Natural killer cell (primary cell): ENCODE results near the gene TAGAP. TPM values are rescaled to one million over a fixed set of nuclear protein-coding genes. Genes with fewer than 3 reads are reported as not detected.

Source experiments
- ATAC-seq, 3 donors: fragments of 150-1000 bp in 2 of 3; fragments of 200-7000 bp in 1 of 3; cut with Tn5 transposase; 1 replicate in 1 of 3; 2 replicates in 2 of 3; pipeline ENCODE4 v1.10.0; 2021; ENCODE audit warnings: mild to moderate bottlenecking in 2 of 3, moderate library complexity in 2 of 3
- DNase-seq, 2 donors: peaks; one replicate each; pipeline versions ENCODE4 v3.0.0 to v3.0.0-alpha.2; 2013 to 2021; ENCODE audit warnings: mixed read lengths in 1 of 2
- H3K27ac ChIP-seq: one replicate; pipeline ENCODE4 v1.5.1; 2013; ENCODE audit warnings: mild to moderate bottlenecking, low read length
- H3K27me3 ChIP-seq: one replicate; pipeline ENCODE4 v1.6.1; 2013; ENCODE audit warnings: low read length; ENCODE audit not compliant: control insufficient read depth, insufficient read depth
- H3K36me3 ChIP-seq: one replicate; pipeline ENCODE4 v1.6.1; 2013; ENCODE audit warnings: low read length; ENCODE audit not compliant: control insufficient read depth, insufficient read depth
- H3K4me1 ChIP-seq: one replicate; pipeline ENCODE4 v1.6.1; 2013; ENCODE audit warnings: low read length; ENCODE audit not compliant: control insufficient read depth, insufficient read depth
- H3K4me3 ChIP-seq: one replicate; pipeline ENCODE4 v1.5.1; 2013; ENCODE audit warnings: low read length
- H3K9me3 ChIP-seq: one replicate; pipeline ENCODE4 v1.6.1; 2013; ENCODE audit warnings: low read length; ENCODE audit not compliant: control insufficient read depth, insufficient read depth
- H3K27ac Mint-ChIP-seq, 2 donors: one replicate each; pipeline ENCODE4 v1.8.0; 2022; ENCODE audit warnings: mild to moderate bottlenecking in 2 of 2, mixed read lengths in 2 of 2, moderate library complexity in 1 of 2
- H3K27me3 Mint-ChIP-seq, 2 donors: one replicate each; pipeline ENCODE4 v1.8.0; 2022; ENCODE audit warnings: low read depth in 2 of 2, mixed read lengths in 2 of 2
- H3K36me3 Mint-ChIP-seq: one replicate; pipeline ENCODE4 v1.8.0; 2022; ENCODE audit warnings: mixed read lengths
- H3K4me1 Mint-ChIP-seq, 2 donors: one replicate each; pipeline ENCODE4 v1.8.0; 2022; ENCODE audit warnings: mixed read lengths in 2 of 2
- H3K4me3 Mint-ChIP-seq: one replicate; pipeline ENCODE4 v1.8.0; 2022; ENCODE audit warnings: mild to moderate bottlenecking, moderate library complexity, mixed read lengths
- H3K9me3 Mint-ChIP-seq, 2 donors: one replicate each; pipeline ENCODE4 v1.8.0; 2022; ENCODE audit warnings: mixed read lengths in 2 of 2
- CTCF ChIP-seq: fragments of 200-600 bp; IDR thresholded peaks from one replicate; pipeline ENCODE4 v1.8.0; 2022; ENCODE audit warnings: antibody characterized with exemption
- WGBS: methylation state at CpG from one replicate; pipeline ENCODE4 v1.1.7; 2013; ENCODE audit warnings: missing lambda C conversion rate; ENCODE audit not compliant: insufficient coverage; 5-methylcytosine and 5-hydroxymethylcytosine counted together
- intact Hi-C: fragments of 100-400 bp; cut with micrococcal nuclease; formaldehyde crosslinking; loops from one replicate; pipeline ENCODE4 v1.14.2; 2022
- total RNA-seq, 4 donors: library from RNA; stranded (reverse); fragments of 120-200 nt in 1 of 4; gene quantifications; one replicate each; pipeline versions ENCODE4 v1.2.3 to v1.2.4, GENCODE V29; 2013 to 2022

TAGAP gene
- total RNA-seq, 3 donors from 2014 or later (not counting 1 experiment from before 2014, with no cell fraction given), result 139 to 291 (median 178) TPM

- intact Hi-C loops, result loop anchor here (1.0 to 2.0 kb wide), 3 partner anchors 30 to 126 kb away; no protein-coding TSS in a partner anchor
- Mint-ChIP-seq H3K27me3 (no peaks in the 10 kb centered on the region), H3K4me1 (peaks cover 10 to 30% of the 10 kb centered on the region in 2 donors), H3K36me3 (no peaks in the 10 kb centered on the region), H3K27ac (peak overlapping the region; percentile 76 to 77), H3K4me3 (peak overlapping the region; percentile 62), H3K9me3 (no peaks in the 10 kb centered on the region)
- 51% methylated on average over 9 of the region's 10 CpGs for WGBS
- TF ChIP-seq CTCF, result peak; percentile 74
- Histone ChIP-seq H3K27me3 (no peaks in the 10 kb centered on the region), H3K4me3 (peak overlapping the region; percentile 18), H3K9me3 (no peaks in the 10 kb centered on the region), H3K36me3 (no peaks in the 10 kb centered on the region), H3K4me1 (peaks cover 19% of the 10 kb centered on the region), H3K27ac (peak overlapping the region; percentile 30)
- peak in 1 of 2 donors; percentile 79 for DNase-seq
- ATAC-seq, result peak; percentile 84 to 88 (median 87)
Measured at GRCh38 chr6:159008656-159009288, 36.0 kb downstream of the TAGAP start.

GRCh38 chr6:159007510-159007909, 37.3 kb downstream of the TAGAP start:
- WGBS, result 93% methylated on average over 5 of the region's 5 CpGs

GRCh38 chr6:159005436-159005835, 39.4 kb downstream of the TAGAP start:
- no peak for TF ChIP-seq CTCF
- intact Hi-C loops, result no loop called here
- H3K27me3 ChIP-seq, result no peaks in the 10 kb centered on the region
- ATAC-seq (no peak), DNase-seq (no peak)
- Mint-ChIP-seq H3K36me3 (no peaks in the 10 kb centered on the region), H3K4me1 (peaks cover 11 to 35% of the 10 kb centered on the region in 2 donors), H3K4me3 (no peak overlapping the region), H3K27ac (no peak overlapping the region), H3K27me3 (no peaks in the 10 kb centered on the region), H3K9me3 (no peaks in the 10 kb centered on the region)
- 93% methylated on average over 5 of the region's 5 CpGs for WGBS
- peaks cover 15% of the 10 kb centered on the region for H3K4me1 ChIP-seq
- no peak overlapping the region for H3K27ac ChIP-seq
- H3K36me3 ChIP-seq, result no peaks in the 10 kb centered on the region
- no peak overlapping the region for H3K4me3 ChIP-seq
- H3K9me3 ChIP-seq, result no peaks in the 10 kb centered on the region

More at GRCh38 chr6:159007510-159007909, 37.3 kb downstream of the TAGAP start:
- no peaks in the 10 kb centered on the region for H3K9me3 Mint-ChIP-seq
- no peaks in the 10 kb centered on the region for H3K36me3 ChIP-seq
- intact Hi-C loops, result no loop called here
- H3K27ac Mint-ChIP-seq, result no peak overlapping the region
- H3K4me3 ChIP-seq, result no peak overlapping the region
- no peaks in the 10 kb centered on the region for H3K9me3 ChIP-seq
- no peak for DNase-seq
- no peak for ATAC-seq
- peaks cover 6 to 28% of the 10 kb centered on the region in 2 donors for H3K4me1 Mint-ChIP-seq
- no peaks in the 10 kb centered on the region for H3K36me3 Mint-ChIP-seq
- H3K27ac ChIP-seq, result no peak overlapping the region
- no peak for TF ChIP-seq CTCF
- no peaks in the 10 kb centered on the region for H3K27me3 Mint-ChIP-seq
- H3K4me1 ChIP-seq, result peaks cover 13% of the 10 kb centered on the region
- no peak overlapping the region for H3K4me3 Mint-ChIP-seq
- no peaks in the 10 kb centered on the region for H3K27me3 ChIP-seq

GRCh38 chr6:159004592-159004991, 40.2 kb downstream of the TAGAP start:
- Histone ChIP-seq H3K4me3 (no peak overlapping the region), H3K4me1 (peaks cover 15% of the 10 kb centered on the region), H3K9me3 (no peaks in the 10 kb centered on the region), H3K27ac (no peak overlapping the region), H3K36me3 (no peaks in the 10 kb centered on the region), H3K27me3 (no peaks in the 10 kb centered on the region)
- DNase-seq (no peak), ATAC-seq (no peak)
- Mint-ChIP-seq H3K36me3 (no peaks in the 10 kb centered on the region), H3K4me3 (no peak overlapping the region), H3K27ac (no peak overlapping the region), H3K27me3 (no peaks in the 10 kb centered on the region), H3K4me1 (peaks cover 15 to 34% of the 10 kb centered on the region in 2 donors), H3K9me3 (no peaks in the 10 kb centered on the region)
- intact Hi-C loops, result no loop called here
- WGBS, result 65% methylated on average over 3 of the region's 3 CpGs
- no peak for TF ChIP-seq CTCF
